Measurements from ENCODE around the gene CNN3. TPM values are rescaled to one million over a fixed set of nuclear protein-coding genes. Genes with fewer than 3 reads are reported as not detected.
A peak's percentile ranks its signal among the peaks of the same experiment; 100 is the strongest.

CNN3 gene
- total and polyA plus RNA-seq, 8 donors = 31.7 to 143 (median 49.8) TPM

GRCh38 chr1:94961988-94962387 lies 35.1 kb upstream of the CNN3 start:
- Histone ChIP-seq H3K4me3 (no peak overlapping the region), H3K27ac (peak overlapping the region in 2 of 4 donors; percentile 92 to 93), H3K36me3 (no peaks in the 10 kb centered on the region), H3K4me1 (peaks cover 0 to 13% (median 7%) of the 10 kb centered on the region in 3 donors), H3K27me3 (no peaks in the 10 kb centered on the region), H3K9me3 (no peaks in the 10 kb centered on the region)
- no peak for FAIRE-seq
- ATAC-seq = no peak
- no peak for DNase-seq
- intact Hi-C loops (cut with DNase I) = no loop called here
- no peak for TF ChIP-seq CTCF (IDR thresholded peaks at IDR 0.05)
- WGBS, 2 donors = 85 to 89% methylated on average over 3 of the region's 3 CpGs

GRCh38 chr1:94961582-94961981 lies 34.7 kb upstream of the CNN3 start:
- Histone ChIP-seq H3K4me1 (peaks cover 0 to 13% (median 7%) of the 10 kb centered on the region in 3 donors), H3K36me3 (no peaks in the 10 kb centered on the region), H3K27me3 (no peaks in the 10 kb centered on the region), H3K9me3 (no peaks in the 10 kb centered on the region), H3K4me3 (no peak overlapping the region), H3K27ac (no peak overlapping the region)
- DNase-seq (no peak), ATAC-seq (no peak), FAIRE-seq (no peak)
- TF ChIP-seq CTCF (IDR thresholded peaks at IDR 0.05) = no peak
- 75 to 80% methylated on average over 7 of the region's 7 CpGs for WGBS, 2 donors
- intact Hi-C loops (cut with DNase I) = no loop called here

- H3K4me1 ChIP-seq = peaks cover 0 to 19% (median 4%) of the 10 kb centered on the region in 3 donors
- H3K36me3 ChIP-seq = no peaks in the 10 kb centered on the region
- no peaks in the 10 kb centered on the region for H3K27me3 ChIP-seq
- intact Hi-C loops (cut with DNase I) = no loop called here
- FAIRE-seq (no peak), DNase-seq (no peak), ATAC-seq (no peak)
- WGBS, 2 donors = 98 to 100% methylated on average over 1 of the region's 1 CpG
- no peak for TF ChIP-seq CTCF (IDR thresholded peaks at IDR 0.05)
- no peaks in the 10 kb centered on the region for H3K9me3 ChIP-seq
- H3K4me3 ChIP-seq = no peak overlapping the region
- no peak overlapping the region for H3K27ac ChIP-seq
These were observed 31.2 kb upstream of the CNN3 start for GRCh38 chr1:94958081-94958480.

- H3K4me1 ChIP-seq = peaks cover 0 to 28% (median 0%) of the 10 kb centered on the region in 3 donors
- no peaks in the 10 kb centered on the region for H3K9me3 ChIP-seq
- H3K27ac ChIP-seq = peak overlapping the region in 2 of 4 donors; percentile 47 to 62
- TF ChIP-seq CTCF (IDR thresholded peaks at IDR 0.05) = no peak
- DNase-seq (peak in 1 of 6 donors; percentile 30), ATAC-seq (peak in 3 of 4 donors; percentile 33 to 76 (median 57)), FAIRE-seq (no peak)
- 47 to 48% methylated on average over 6 of the region's 6 CpGs for WGBS, 2 donors
- H3K4me3 ChIP-seq = no peak overlapping the region
- no peaks in the 10 kb centered on the region for H3K36me3 ChIP-seq
- intact Hi-C loops (cut with DNase I) = no loop called here
- H3K27me3 ChIP-seq = no peaks in the 10 kb centered on the region
These were observed 29.1 kb upstream of the CNN3 start for GRCh38 chr1:94955767-94956632.
